DND-41 (cell line): Measurements from ENCODE around the gene CCBE1.
A peak's percentile ranks its signal among the peaks of the same experiment; 100 is the strongest.

Experiments used
- ATAC-seq: fragments of 200-7000 bp; cut with Tn5 transposase; 3 replicates; pipeline ENCODE4 v1.9.1; 2021; ENCODE audit warnings: low read depth; ENCODE audit not compliant: insufficient read depth
- DNase-seq: peaks from one replicate; pipeline ENCODE4 v3.0.0-alpha.2; 2020
- H2AFZ ChIP-seq: 2 replicates; pipeline ENCODE4 v1.6.0; 2012; ENCODE audit warnings: low read depth, low read length
- H3K27ac ChIP-seq: 2 replicates; pipeline ENCODE4 v1.5.1; 2012; ENCODE audit warnings: low read length, inconsistent platforms
- H3K27me3 ChIP-seq: fragments of 200-600 bp; sonication (generic); 2 replicates; pipeline ENCODE4 v1.6.0; 2012; ENCODE audit warnings: low read length, mild to moderate bottlenecking, inconsistent platforms; ENCODE audit not compliant: insufficient read depth, poor library complexity
- H3K36me3 ChIP-seq: 2 replicates; pipeline ENCODE4 v1.5.1; 2012; ENCODE audit warnings: low read length, inconsistent platforms; ENCODE audit not compliant: insufficient read depth
- H3K4me1 ChIP-seq: 2 replicates; pipeline ENCODE4 v1.5.1; 2012; ENCODE audit warnings: mild to moderate bottlenecking, low read length; ENCODE audit not compliant: insufficient read depth
- H3K4me2 ChIP-seq: 2 replicates; pipeline ENCODE4 v1.6.0; 2012; ENCODE audit warnings: mild to moderate bottlenecking, moderate library complexity, low read length, inconsistent platforms; ENCODE audit not compliant: insufficient read depth
- H3K4me3 ChIP-seq, 2 experiments: fragments of 200-600 bp in 1 of 2; shearing (Covaris generic) in 1 of 2; 2 replicates each; pipeline ENCODE4 v1.5.1; 2012 to 2016; ENCODE audit warnings: inconsistent platforms in 2 of 2, low read length in 2 of 2, mild to moderate bottlenecking in 2 of 2, low read depth in 1 of 2, moderate library complexity in 1 of 2
- H3K79me2 ChIP-seq: 2 replicates; pipeline ENCODE4 v1.6.0; 2012; ENCODE audit warnings: low read length, inconsistent platforms; ENCODE audit not compliant: insufficient read depth
- H3K9ac ChIP-seq: 2 replicates; pipeline ENCODE4 v1.6.0; 2012; ENCODE audit warnings: low read depth, mild to moderate bottlenecking, inconsistent platforms, low read length, moderate library complexity
- H3K9me3 ChIP-seq: 2 replicates; pipeline ENCODE4 v1.5.1; 2012; ENCODE audit warnings: low read length, moderate library complexity, mild to moderate bottlenecking, inconsistent platforms; ENCODE audit not compliant: insufficient read depth, severe bottlenecking
- H4K20me1 ChIP-seq: 2 replicates; pipeline ENCODE4 v1.6.0; 2012; ENCODE audit warnings: low read length; ENCODE audit not compliant: insufficient read depth
- CTCF ChIP-seq: IDR thresholded peaks from 2 replicates; pipeline ENCODE4 v1.5.1; 2012; ENCODE audit warnings: borderline replicate concordance, low read length, moderate library complexity, mild to moderate bottlenecking; ENCODE audit not compliant: poor library complexity, severe bottlenecking; ENCODE audit errors: extremely low read depth
- EZH2 ChIP-seq: IDR thresholded peaks from 3 replicates; pipeline ENCODE4 v1.6.1; 2012; ENCODE audit warnings: borderline replicate concordance, low read depth, mild to moderate bottlenecking, moderate library complexity, low read length, inconsistent platforms; ENCODE audit not compliant: severe bottlenecking

Gene CCBE1

DNA sequence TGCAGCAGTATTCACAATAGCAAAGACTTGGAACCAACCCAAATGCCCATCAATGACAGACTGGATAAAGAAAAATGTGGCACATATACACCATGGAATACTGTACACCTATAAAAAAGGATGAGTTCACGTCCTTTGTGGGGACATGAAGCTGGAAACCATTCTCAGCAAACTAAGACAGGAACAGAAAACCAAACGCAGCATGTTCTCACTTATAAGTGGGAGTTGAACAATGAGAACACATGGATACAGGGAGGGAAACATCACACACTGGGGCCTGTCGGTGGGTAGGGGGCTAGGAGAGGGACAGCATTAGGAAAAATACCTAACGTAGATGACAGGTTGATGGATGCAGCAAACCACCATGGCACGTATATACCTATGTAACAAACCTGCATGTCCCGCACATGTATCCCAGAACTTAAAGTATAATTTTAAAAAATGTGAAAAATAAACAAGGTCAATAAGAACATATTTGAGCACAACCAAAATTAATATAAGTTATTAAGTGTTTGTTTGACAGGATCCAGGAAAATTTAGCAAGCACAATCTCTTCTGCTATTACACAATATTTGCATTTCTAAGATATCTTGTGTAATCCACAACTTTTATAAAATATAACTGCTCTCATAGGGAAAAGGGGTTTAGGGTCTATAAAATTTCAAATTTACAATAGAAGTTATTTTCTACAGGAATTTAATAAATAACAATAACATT is 22.9 kb downstream of the CCBE1 start:
- H3K36me3 ChIP-seq, result no peaks in the 10 kb centered on the region
- H3K4me3 ChIP-seq, result no peak overlapping the region
- no peaks in the 10 kb centered on the region for H3K4me1 ChIP-seq
- H4K20me1 ChIP-seq, result no peaks in the 10 kb centered on the region
- no peaks in the 10 kb centered on the region for H3K27me3 ChIP-seq
- H3K79me2 ChIP-seq, result no peaks in the 10 kb centered on the region
- DNase-seq (no peak), ATAC-seq (no peak)
- no peak for TF ChIP-seq EZH2
- no peak for TF ChIP-seq CTCF
- no peaks in the 10 kb centered on the region for H3K9me3 ChIP-seq
- H3K4me2 ChIP-seq, result no peak overlapping the region
- no peak overlapping the region for H3K9ac ChIP-seq
- no peak overlapping the region for H3K27ac ChIP-seq
- H2AFZ ChIP-seq, result no peak overlapping the region

GRCh38 chr18:59672235-59672711 is 24.9 kb downstream of the CCBE1 start:
- Histone ChIP-seq H3K27me3 (no peaks in the 10 kb centered on the region), H3K4me1 (no peaks in the 10 kb centered on the region), H3K79me2 (no peaks in the 10 kb centered on the region), H3K9me3 (no peaks in the 10 kb centered on the region), H3K4me2 (no peak overlapping the region), H4K20me1 (no peaks in the 10 kb centered on the region), H3K4me3 (no peak overlapping the region), H3K36me3 (no peaks in the 10 kb centered on the region), H3K9ac (no peak overlapping the region), H2AFZ (no peak overlapping the region), H3K27ac (no peak overlapping the region)
- ATAC-seq (0 out of 3 replicates have a peak, but pooled peaks have one; percentile 31), DNase-seq (peak; percentile 17)
- TF ChIP-seq EZH2 (no peak), CTCF (no peak)

DNA sequence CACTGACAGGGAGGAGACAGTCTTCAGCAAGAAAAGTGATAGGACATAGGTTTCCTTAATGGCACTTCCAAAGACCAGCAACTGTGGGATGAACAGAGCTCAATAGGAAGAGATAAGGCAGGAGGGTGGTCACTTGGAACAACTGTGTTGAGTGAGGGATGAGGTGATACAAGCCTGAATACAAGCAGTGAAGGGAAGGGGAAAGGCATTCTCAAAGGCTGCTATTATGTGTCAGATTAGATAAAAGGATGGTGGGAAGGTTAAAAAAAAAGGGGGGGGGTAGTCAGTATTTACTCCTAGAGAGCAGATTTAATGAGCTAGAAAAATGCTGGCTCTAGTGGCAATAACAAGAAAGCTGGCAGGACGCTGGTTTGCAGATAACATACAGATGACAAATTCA is 25.7 kb downstream of the CCBE1 start:
- no peaks in the 10 kb centered on the region for H3K27me3 ChIP-seq
- no peak overlapping the region for H3K27ac ChIP-seq
- ATAC-seq, result no peak
- H3K36me3 ChIP-seq, result no peaks in the 10 kb centered on the region
- H3K4me3 ChIP-seq, result no peak overlapping the region
- no peaks in the 10 kb centered on the region for H4K20me1 ChIP-seq
- no peak overlapping the region for H3K9ac ChIP-seq
- no peak for TF ChIP-seq EZH2
- TF ChIP-seq CTCF, result no peak
- no peak overlapping the region for H2AFZ ChIP-seq
- H3K79me2 ChIP-seq, result no peaks in the 10 kb centered on the region
- H3K4me1 ChIP-seq, result no peaks in the 10 kb centered on the region
- no peaks in the 10 kb centered on the region for H3K9me3 ChIP-seq
- H3K4me2 ChIP-seq, result no peak overlapping the region
- no peak for DNase-seq
